ENCODE results near the gene BCAP29.

Gene BCAP29

DNA sequence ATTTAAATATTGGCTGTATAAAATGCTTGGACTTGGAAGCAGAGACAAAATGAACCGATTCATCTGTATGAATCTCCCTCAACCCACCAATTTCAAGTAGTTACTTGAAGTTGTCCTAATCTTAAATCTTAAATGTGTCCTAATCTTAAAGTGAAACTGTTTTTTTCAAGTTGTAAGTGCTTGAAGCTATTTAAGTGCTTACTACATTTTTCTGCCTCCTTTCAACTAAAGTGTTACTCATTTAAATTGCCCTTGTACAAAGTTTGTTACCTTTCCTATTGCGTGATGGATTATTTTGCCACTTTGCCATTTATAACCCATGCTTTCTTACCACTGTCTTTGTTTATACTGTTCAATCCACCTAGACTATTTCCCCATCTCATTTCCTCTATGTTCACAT, 2.8 kb downstream of the BCAP29 start:
- DNase-seq (ENCODE audit: low read depth, low spot score), result no peak

GRCh38 chr7:107584716-107585115, 4.7 kb downstream of the BCAP29 start:
- DNase-seq (ENCODE audit: low read depth, low spot score), result no peak

DNA sequence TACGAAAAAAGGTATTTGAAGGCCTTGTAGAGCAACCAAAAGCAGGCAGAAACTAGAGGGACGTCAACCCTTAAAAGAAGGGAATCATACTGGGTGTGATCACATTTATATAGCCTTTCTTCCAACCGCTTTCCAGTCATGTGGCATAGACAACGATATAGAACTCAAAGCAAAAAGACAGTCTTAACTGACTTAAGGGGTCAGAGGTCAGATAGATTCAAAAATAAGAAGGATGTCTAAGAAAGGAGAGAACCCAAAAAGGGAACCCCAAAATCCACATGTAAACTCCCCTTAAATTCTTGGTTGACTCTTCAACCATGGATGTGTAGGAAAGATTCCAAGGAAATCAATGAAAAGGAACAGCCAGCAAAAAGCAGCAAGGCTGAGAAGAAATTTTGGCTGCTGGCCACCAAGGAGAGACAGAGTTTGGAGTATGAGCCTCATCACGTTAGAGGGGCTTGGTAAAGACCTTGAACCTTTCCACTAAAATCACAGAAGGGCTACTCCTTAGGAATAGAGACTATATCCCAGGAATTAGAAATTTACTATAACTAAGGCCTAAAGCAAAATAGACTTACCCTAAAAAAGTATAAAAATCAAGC, 8.6 kb downstream of the BCAP29 start:
- DNase-seq (ENCODE audit: low read depth, low spot score), result no peak

DNA sequence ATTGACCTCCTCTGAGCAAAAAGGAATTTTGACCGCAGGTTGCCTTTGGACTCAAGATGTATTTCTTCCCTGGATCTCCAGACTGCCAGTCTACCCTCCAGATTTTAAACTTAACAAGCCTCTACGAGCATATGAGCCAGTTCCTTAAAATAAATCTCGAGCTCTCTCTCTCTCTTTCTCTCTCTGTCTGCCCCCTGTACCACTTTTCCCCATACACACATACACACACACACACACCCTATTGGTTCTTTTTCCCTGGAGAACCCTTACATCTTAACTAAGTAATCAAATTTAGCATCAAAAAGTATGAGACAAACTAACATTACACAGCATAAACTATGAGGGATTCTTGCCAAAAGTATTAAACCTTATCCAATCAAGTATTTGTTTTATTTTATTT, 11.4 kb downstream of the BCAP29 start:
- no peak for DNase-seq (ENCODE audit: low read depth, low spot score)

- no peak for DNase-seq (ENCODE audit: low read depth, low spot score)
Observed at GRCh38 chr7:107592361-107593024, 12.4 kb downstream of the BCAP29 start.

DNA sequence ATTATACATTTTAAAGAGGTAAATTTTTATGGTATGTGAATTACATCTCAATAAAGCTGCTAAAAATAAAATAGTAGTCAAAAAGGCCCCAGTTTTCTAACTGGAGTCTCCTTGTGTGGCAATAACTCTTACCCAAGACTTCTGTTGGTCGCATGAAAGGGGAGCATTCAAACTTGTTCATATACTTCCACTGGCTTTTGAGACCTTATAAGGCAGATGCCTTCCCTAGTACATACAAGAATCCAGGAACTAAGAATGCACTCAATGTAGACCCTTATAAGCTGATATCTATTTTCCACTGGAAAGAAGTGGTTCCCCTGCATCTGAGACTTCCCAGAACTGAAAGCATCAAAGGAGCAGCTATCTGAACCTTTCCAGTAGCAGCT, 13.0 kb downstream of the BCAP29 start:
- DNase-seq (ENCODE audit: low read depth, low spot score), result no peak

DNA sequence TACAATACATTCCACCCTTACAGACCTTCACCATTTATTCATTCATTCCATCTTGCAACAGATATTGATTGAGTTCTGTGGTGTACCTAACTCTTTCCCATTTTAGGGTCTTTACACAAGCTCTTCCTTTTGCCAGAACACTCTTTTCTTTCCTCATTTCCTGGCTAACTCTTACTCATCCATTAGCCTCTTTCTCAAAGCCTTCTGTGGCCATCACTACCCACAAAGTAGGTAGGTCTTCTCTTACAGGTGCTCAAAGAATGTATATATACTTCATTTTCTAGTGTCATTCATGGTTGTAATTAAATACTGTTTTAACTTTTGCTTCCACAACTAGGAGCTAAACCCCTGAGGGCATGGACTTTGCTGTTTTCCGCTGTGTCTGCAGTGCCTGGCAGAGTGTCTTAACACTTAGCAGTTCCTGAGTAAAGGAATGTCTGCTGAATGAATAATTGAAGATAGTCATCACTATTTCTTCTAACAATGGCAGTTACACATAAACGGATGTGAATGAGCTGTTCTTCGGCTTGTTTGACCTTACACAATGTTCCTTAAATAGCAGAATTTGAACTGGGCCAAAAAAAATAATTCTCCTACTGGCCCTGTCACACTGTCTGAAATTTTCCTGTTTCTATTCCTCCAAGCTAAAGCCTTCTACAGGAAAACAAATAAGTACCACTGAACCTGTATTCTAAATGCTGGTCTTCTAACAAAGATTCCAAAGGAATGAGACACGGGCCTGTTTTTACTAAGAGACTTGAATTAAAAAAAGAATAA, 15.1 kb downstream of the BCAP29 start:
- DNase-seq (ENCODE audit: low read depth, low spot score), result peak; percentile 20

GRCh38 chr7:107596881-107597581, 17.0 kb downstream of the BCAP29 start:
- peak; percentile 5 for DNase-seq (ENCODE audit: low read depth, low spot score)

- no peak for DNase-seq (ENCODE audit: low read depth, low spot score)
Observed at GRCh38 chr7:107597582-107597916, 17.5 kb downstream of the BCAP29 start.

DNA sequence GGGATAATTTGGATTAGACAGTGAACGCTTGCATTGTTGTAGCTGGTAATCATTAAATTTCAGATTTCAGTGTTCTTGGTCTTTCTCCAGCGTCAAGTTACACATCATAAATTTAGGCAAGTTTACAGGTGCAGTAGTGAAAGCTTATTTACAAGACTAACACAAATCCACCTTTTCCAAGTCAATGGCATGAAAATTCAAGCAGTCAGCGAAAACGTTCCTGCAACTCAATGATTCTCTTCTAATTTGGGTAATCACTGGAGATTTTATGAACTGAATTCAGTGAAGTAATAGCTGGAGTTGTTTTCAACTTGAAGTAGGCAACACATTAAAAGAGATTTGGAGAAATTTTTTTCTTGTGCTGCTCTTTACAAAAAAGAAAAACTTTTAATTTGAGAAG, 17.9 kb downstream of the BCAP29 start:
- DNase-seq (ENCODE audit: low read depth, low spot score), result no peak

DNA sequence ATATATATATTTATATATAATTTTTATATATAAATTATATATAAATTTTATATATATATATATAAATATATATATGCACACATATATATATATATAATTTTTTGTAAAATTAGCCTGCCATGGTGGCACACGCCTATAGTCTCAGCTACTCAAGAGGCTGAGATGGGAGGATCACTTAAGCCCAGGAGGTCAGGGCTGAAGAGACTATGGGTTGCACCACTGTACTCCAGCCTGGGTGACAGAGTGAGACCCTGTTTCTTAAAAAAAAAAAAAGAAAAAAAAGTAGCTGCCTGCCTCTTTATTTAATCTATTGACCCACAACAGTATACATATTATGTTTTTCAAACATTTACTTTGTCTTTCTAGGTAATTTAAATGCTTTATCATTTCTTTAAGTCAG, 19.2 kb downstream of the BCAP29 start:
- no peak for DNase-seq (ENCODE audit: low read depth, low spot score)

- no peak for DNase-seq (ENCODE audit: low read depth, low spot score)
Observed at GRCh38 chr7:107600816-107601215, 20.8 kb downstream of the BCAP29 start.

GRCh38 chr7:107605218-107605815, 25.3 kb downstream of the BCAP29 start:
- DNase-seq (ENCODE audit: low read depth, low spot score), result no peak

DNA sequence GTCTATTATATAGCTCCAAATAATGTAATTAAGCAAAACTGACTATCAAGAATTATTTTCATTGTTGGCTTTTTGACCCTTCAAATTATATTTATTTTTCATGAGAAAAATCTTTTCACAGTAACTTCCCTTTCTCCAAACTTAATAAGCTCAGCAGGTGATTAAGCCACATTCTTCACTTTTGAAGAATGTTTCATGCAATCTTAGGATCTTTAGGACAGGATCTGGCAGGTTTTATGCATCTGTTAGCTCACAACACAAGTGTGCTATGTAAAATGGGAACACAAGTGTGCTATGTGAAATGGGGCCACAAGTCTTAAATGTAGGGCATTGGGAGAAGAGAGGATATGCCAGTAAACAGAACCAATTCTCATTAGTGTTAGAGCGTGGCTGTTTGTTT, 26.3 kb downstream of the BCAP29 start:
- DNase-seq (ENCODE audit: low read depth, low spot score), result no peak

DNA sequence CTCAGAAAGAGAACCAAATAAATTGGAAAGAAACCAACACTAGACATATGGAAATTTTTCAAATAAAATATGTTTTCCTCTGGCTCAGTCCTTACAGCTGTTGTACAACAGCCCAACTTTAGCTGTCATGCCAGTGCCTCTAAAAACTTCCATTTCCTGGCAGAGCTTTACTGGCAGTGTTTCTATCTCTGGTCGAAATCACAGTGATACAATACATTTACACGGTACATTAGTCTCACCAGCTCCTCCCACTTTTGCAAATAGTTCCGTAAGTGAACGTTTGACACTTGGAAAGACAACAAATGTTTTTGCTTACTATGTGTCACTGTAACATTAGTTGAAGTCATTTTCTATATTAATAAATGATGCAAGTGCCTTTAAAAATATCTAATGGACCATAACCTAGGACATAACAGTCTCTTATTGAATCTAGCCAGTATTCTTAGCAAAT, 29.8 kb downstream of the BCAP29 start:
- no peak for DNase-seq (ENCODE audit: low read depth, low spot score)

- no peak for DNase-seq (ENCODE audit: low read depth, low spot score)
Observed at GRCh38 chr7:107610323-107610722, 30.3 kb downstream of the BCAP29 start.

DNA sequence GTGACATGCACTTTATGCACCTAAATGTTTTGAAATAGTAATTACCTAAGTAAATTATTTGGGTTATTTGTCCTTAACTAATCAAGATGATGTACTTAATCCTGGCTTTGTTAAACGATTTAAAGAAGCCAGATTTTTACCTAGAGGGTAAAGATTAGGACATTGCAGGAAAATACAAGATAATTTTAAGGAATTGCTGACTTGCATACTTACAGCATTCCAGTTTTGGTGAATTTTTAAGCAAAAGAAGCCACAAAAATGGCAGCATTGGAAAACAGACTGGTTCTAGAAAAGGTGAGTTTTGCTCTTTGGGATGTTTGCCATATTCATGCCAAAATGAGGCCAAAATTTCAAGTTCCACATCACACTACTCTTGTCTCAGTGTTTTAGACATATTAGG, 33.4 kb downstream of the BCAP29 start:
- DNase-seq (ENCODE audit: low read depth, low spot score), result no peak

- DNase-seq (ENCODE audit: low read depth, low spot score), result no peak
Observed at GRCh38 chr7:107613948-107614347, 33.9 kb downstream of the BCAP29 start.

DNA sequence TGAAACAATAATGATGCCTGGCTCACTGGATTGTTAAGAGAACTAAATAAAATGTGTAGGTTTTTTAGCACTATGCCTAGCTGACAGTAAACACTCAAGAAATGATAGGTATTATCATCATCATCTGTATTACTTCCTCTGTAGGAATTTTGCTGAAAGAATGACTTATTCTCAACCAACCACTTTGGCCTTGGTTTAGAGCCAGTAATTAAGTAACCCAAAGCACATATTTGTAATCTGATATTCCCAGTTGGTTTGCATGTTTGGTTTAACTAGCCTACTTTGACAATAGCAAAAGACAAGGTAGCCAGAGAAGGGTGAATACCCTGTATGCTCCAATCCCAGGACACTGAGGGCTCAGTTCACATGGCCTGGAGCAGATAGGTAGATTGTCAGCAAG, 34.4 kb downstream of the BCAP29 start:
- no peak for DNase-seq (ENCODE audit: low read depth, low spot score)

DNA sequence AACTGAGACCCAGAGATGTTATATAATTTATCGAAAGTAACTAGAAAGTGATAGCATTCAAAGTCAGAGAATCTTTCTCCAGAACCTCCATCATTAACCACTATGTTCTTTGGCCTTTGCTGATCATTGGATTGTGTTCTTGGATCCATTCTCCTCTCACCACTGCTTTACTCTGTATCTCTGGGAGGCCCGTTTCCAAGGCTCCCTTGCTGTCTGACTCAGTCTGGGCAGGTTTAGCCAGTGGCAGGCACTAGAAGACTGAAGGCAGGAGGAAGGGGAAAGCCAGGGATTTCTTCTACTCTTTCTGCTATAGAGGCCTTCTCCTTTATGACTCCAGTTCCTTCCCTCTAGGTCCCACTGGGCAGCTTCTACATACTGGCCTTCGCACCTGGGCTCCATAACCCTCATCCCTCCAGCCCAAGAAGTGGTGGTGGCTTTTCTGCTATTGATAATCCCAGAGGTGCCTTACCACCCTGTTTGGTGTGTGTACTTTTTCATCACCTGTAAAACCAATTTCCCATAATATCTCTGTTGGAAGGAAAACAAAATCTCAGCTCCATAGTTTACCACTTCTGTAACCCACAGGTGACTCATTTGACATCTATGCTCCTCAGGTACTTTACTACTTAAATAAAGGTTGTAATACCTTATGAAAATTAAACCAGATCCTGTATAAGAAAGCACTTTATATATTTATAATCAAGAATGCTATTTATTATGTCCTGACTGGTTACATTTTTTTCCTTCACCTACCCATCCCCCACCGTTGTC, 36.0 kb downstream of the BCAP29 start:
- DNase-seq (ENCODE audit: low read depth, low spot score), result no peak

DNA sequence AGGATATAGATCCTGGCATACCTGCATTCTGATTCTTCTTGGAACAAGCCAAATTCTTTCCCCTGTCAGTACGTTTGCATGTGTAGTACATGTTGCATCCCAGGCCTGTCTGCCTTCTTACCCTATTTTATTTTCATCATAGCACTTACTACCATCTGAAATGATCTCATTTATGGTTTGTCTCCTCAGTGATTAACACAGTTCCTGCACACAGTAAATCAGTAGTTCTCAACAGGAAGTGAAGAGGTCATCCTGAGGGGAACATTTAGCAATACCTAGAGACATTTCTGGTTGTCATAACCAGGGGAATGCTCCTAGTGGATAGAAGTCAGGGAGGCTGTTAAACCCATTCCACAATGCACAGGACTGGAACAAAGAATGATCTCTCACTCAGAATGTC, 42.4 kb downstream of the BCAP29 start:
- DNase-seq (ENCODE audit: low read depth, low spot score), result no peak

Data from brain pericyte (primary cell).